Endothelial cell of umbilical vein (primary cell): ENCODE data around the gene CABYR. TPM values are rescaled to one million over a fixed set of nuclear protein-coding genes. Genes with fewer than 3 reads are reported as not detected.

Source experiments
- BruUV-seq: library from RNA; stranded (reverse); fragments of 400-500 nt; replicated peaks from 2 replicates; lab custom pipeline; 2021; lab: Mats Ljungman, UMichigan
- CTCF ChIA-PET: fragments of 300-600, 350-600 bp; sonication (Branson Sonifier 250); formaldehyde crosslinking; loops from one replicate; lab custom pipeline; 2021; ENCODE audit warnings: antibody characterized with exemption, inconsistent platforms; lab: Charles Lee
- POLR2A ChIA-PET: fragments of 300-600, 350-600 bp; sonication (Branson Sonifier 250); formaldehyde crosslinking; loops from one replicate; lab custom pipeline; 2021; ENCODE audit warnings: antibody characterized with exemption, inconsistent platforms; lab: Charles Lee
- DNase-seq: peaks from one replicate; pipeline ENCODE4 v3.0.0-alpha.2; 2011; ENCODE audit warnings: low read depth, low spot score
- FAIRE-seq: peaks from 2 replicates; lab custom pipeline; 2011; peaks lifted over from hg19 to GRCh38; lab: Jason Lieb, UNC
- H2AFZ ChIP-seq: 2 replicates; pipeline ENCODE4 v1.6.0; 2012; ENCODE audit warnings: low read depth, low read length, control low read depth, inconsistent platforms
- H3K27ac ChIP-seq: 2 replicates; pipeline ENCODE4 v1.5.1; 2011; ENCODE audit warnings: low read depth, mild to moderate bottlenecking, control low read depth, low read length, moderate library complexity; ENCODE audit not compliant: insufficient read depth
- H3K27me3 ChIP-seq, 2 experiments: 2 replicates each; pipeline versions ENCODE4 v1.6.0 to v1.6.1; 2011; ENCODE audit warnings: low read length in 2 of 2, mixed read lengths in 1 of 2; ENCODE audit not compliant: control insufficient read depth in 2 of 2, insufficient read depth in 2 of 2
- H3K36me3 ChIP-seq, 2 experiments: 2 replicates in 1 of 2; 3 replicates in 1 of 2; pipeline ENCODE4 v1.5.1; 2011; ENCODE audit warnings: low read length in 2 of 2, mild to moderate bottlenecking in 1 of 2, moderate library complexity in 1 of 2; ENCODE audit not compliant: control insufficient read depth in 2 of 2, insufficient read depth in 2 of 2; ENCODE audit errors: extremely low read depth in 1 of 2
- H3K4me1 ChIP-seq: 3 replicates; pipeline ENCODE4 v1.5.1; 2011; ENCODE audit warnings: mild to moderate bottlenecking, low read length; ENCODE audit not compliant: control insufficient read depth, insufficient read depth; ENCODE audit errors: extremely low read depth
- H3K4me2 ChIP-seq: 2 replicates; pipeline ENCODE4 v1.6.1; 2011; ENCODE audit warnings: low read length, control low read depth, mixed read lengths; ENCODE audit not compliant: insufficient read depth
- H3K4me3 ChIP-seq, 3 experiments: fragments of 200-600 bp in 1 of 3; sonication (generic), shearing (Covaris generic) in 1 of 3; replicated peaks in 1 of 3; 2 replicates each; pipeline ENCODE4 v1.5.1; 2011 to 2016; ENCODE audit warnings: control low read depth in 3 of 3, low read length in 3 of 3, mild to moderate bottlenecking in 2 of 3, inconsistent platforms in 1 of 3, low read depth in 1 of 3, moderate library complexity in 1 of 3; ENCODE audit not compliant: insufficient read depth in 1 of 3
- H3K79me2 ChIP-seq: 2 replicates; pipeline ENCODE4 v1.6.0; 2012; ENCODE audit warnings: low read length, inconsistent platforms; ENCODE audit not compliant: control insufficient read depth, insufficient read depth
- H3K9ac ChIP-seq: replicated peaks from 2 replicates; pipeline ENCODE3; 2011; ENCODE audit warnings: low read length, control low read depth; ENCODE audit not compliant: insufficient read depth; ENCODE audit errors: extremely low read depth
- H3K9me1 ChIP-seq: replicated peaks from 3 replicates; pipeline ENCODE4 v1.6.0; 2011; ENCODE audit warnings: mild to moderate bottlenecking, low read length; ENCODE audit not compliant: control insufficient read depth, insufficient read depth; ENCODE audit errors: extremely low read depth
- H3K9me3 ChIP-seq: replicated peaks from 2 replicates; pipeline ENCODE4 v1.5.1; 2012; ENCODE audit warnings: low read length, inconsistent platforms; ENCODE audit not compliant: control insufficient read depth, insufficient read depth
- H4K20me1 ChIP-seq: replicated peaks from 2 replicates; pipeline ENCODE3; 2011; ENCODE audit warnings: mild to moderate bottlenecking, low read length; ENCODE audit not compliant: control insufficient read depth, insufficient read depth; ENCODE audit errors: extremely low read depth
- CTCF ChIP-seq, 2 donors: IDR thresholded peaks; 1 replicate in 1 of 2; 2 replicates in 1 of 2; pipeline ENCODE4 v1.5.1; 2011; ENCODE audit warnings: low read length in 2 of 2, mild to moderate bottlenecking in 2 of 2, moderate library complexity in 2 of 2, control low read depth in 1 of 2, inconsistent platforms in 1 of 2, low read depth in 1 of 2; ENCODE audit not compliant: insufficient read depth in 1 of 2; ENCODE audit errors: extremely low read depth in 1 of 2
- EZH2 ChIP-seq: IDR thresholded peaks from 2 replicates; pipeline ENCODE4 v1.6.1; 2012; ENCODE audit warnings: borderline replicate concordance, low read depth, mild to moderate bottlenecking, moderate library complexity, low read length, inconsistent platforms; ENCODE audit not compliant: severe bottlenecking
- FOS ChIP-seq: IDR thresholded peaks from 2 replicates; pipeline ENCODE4 v1.6.1; 2011; ENCODE audit warnings: mild to moderate bottlenecking, low read length, moderate library complexity, borderline replicate concordance; ENCODE audit not compliant: insufficient read depth
- GATA2 ChIP-seq: IDR thresholded peaks from 2 replicates; pipeline ENCODE4 v1.7.0; 2011; ENCODE audit warnings: low read depth, mild to moderate bottlenecking, moderate library complexity, mixed read lengths, low read length; ENCODE audit not compliant: insufficient read length, insufficient read depth
- JUN ChIP-seq: IDR thresholded peaks from 2 replicates; pipeline ENCODE4 v1.6.1; 2011; ENCODE audit warnings: borderline replicate concordance, low read depth; ENCODE audit not compliant: insufficient read length, insufficient read depth
- MAX ChIP-seq: IDR thresholded peaks from 2 replicates; pipeline ENCODE4 v1.6.1; 2011; ENCODE audit not compliant: insufficient read depth, insufficient read length
- MYC ChIP-seq: IDR thresholded peaks from one replicate; pipeline ENCODE4 v1.6.1; 2011; ENCODE audit warnings: mild to moderate bottlenecking, low read depth, low read length
- POLR2A ChIP-seq: IDR thresholded peaks from 2 replicates; pipeline ENCODE4 v1.6.1; 2012; ENCODE audit warnings: low read depth, mild to moderate bottlenecking, control low read depth, low read length
- POLR2AphosphoS5 ChIP-seq: IDR thresholded peaks from 2 replicates; pipeline ENCODE4 v1.6.1; 2012; ENCODE audit warnings: low read depth, mild to moderate bottlenecking, control low read depth, low read length, moderate library complexity; ENCODE audit not compliant: insufficient read depth
- dilution Hi-C: fragments of 300-500 bp; cut with MboI; formaldehyde crosslinking; loops from one replicate; pipeline ENCODE4 v1.15.0; 2019; ENCODE audit warnings: low sequenced_read_pairs; ENCODE audit not compliant: extremely low pct_ligation_motif_present
- intact Hi-C: fragments of 100-400 bp; cut with micrococcal nuclease; formaldehyde crosslinking; loops from one replicate; pipeline ENCODE4 v1.10.0; 2022
- polyA plus RNA-seq, 4 experiments: library from polyadenylated mRNA; depleted of rRNA in 3 of 4; stranded (reverse) in 3 of 4; unstranded in 1 of 4; fragments of >200 nt; gene quantifications; 2 replicates each; pipeline versions ENCODE4 v1.2.1 to v1.2.3, GENCODE V29; 2011 to 2012; ENCODE audit warnings: missing spikeins in 1 of 4
- total RNA-seq: library from RNA; stranded (reverse); gene quantifications from 2 replicates; pipeline ENCODE4 v1.2.3, GENCODE V29; 2021

Gene CABYR
- total and polyA plus RNA-seq, 2 donors (not counting 3 experiments of a cell fraction or from before 2014, with no cell fraction given), result 3.9 to 8.9 TPM

- ChIA-PET POLR2A (no interaction called here), CTCF (interaction anchor here (1.1 kb wide), 1 partner anchor 8 kb away, joined by 4 read pairs; no protein-coding TSS in a partner anchor)
- no TSS peak for BruUV-seq
- H3K27ac ChIP-seq, result no peak overlapping the region
- H3K36me3 ChIP-seq, result no peaks in the 10 kb centered on the region
- H4K20me1 ChIP-seq, result no peaks in the 10 kb centered on the region
- no peaks in the 10 kb centered on the region for H3K79me2 ChIP-seq
- no peaks in the 10 kb centered on the region for H3K4me1 ChIP-seq
- no peak overlapping the region for H2AFZ ChIP-seq
- FAIRE-seq (no peak), DNase-seq (no peak)
- H3K27me3 ChIP-seq, result no peaks in the 10 kb centered on the region
- no peaks in the 10 kb centered on the region for H3K9me3 ChIP-seq
- intact Hi-C loops (no loop called here), dilution Hi-C loops (no loop called here)
- no peak overlapping the region for H3K4me3 ChIP-seq
- H3K4me2 ChIP-seq, result no peak overlapping the region
- no peak for TF ChIP-seq MYC
- no peak for TF ChIP-seq CTCF (IDR thresholded peaks at IDR 0.05; ENCODE audit: extremely low read depth in 1 of 2, insufficient read depth in 1 of 2, low read depth in 1 of 2, low read length in 2 of 2)
- TF ChIP-seq JUN, result no peak
- no peak for TF ChIP-seq POLR2A
- TF ChIP-seq EZH2, result no peak
- no peak for TF ChIP-seq POLR2AphosphoS5
- TF ChIP-seq GATA2, result no peak
- no peak for TF ChIP-seq FOS
- no peak for TF ChIP-seq MAX
- H3K9ac ChIP-seq, result no peak overlapping the region
- H3K9me1 ChIP-seq, result no peaks in the 10 kb centered on the region
Measured at GRCh38 chr18:24168496-24168895, 29.6 kb downstream of the CABYR start.
